Measurements from ENCODE around the gene OR8K1.
A peak's percentile ranks its signal among the peaks of the same experiment; 100 is the strongest.

OR8K1 gene

GRCh38 chr11:56345739-56346138 lies at the start of gene OR8K1:
Gene OR8K1 (plus strand): TSS chr11:56346039. CDS start chr11:56346039, 0 bp downstream.
- DNase-seq, result no peak

GRCh38 chr11:56296898-56297297 lies 48.9 kb upstream of the OR8K1 start:
- DNase-seq, result peak; percentile 34

GRCh38 chr11:56307836-56308235 lies 38.0 kb upstream of the OR8K1 start:
- DNase-seq, result no peak

- DNase-seq, result no peak
Observed at GRCh38 chr11:56314844-56315243, 31.0 kb upstream of the OR8K1 start, which contains the start of gene OR8K3. Gene OR8K3 (plus strand): TSS chr11:56315144. CDS start chr11:56318307, 3,163 bp downstream.

- no peak for DNase-seq
Observed at GRCh38 chr11:56331861-56332491, 13.9 kb upstream of the OR8K1 start.

- no peak for DNase-seq
Observed at GRCh38 chr11:56333156-56333555, 12.7 kb upstream of the OR8K1 start.

GRCh38 chr11:56340289-56340688 lies 5.5 kb upstream of the OR8K1 start:
- DNase-seq, result no peak

GRCh38 chr11:56353991-56354390 lies 8.2 kb downstream of the OR8K1 start, which contains the start of gene OR8J1:
Gene OR8J1 (plus strand): TSS chr11:56354291. CDS start chr11:56360247, 5,956 bp downstream.
- no peak for DNase-seq

- no peak for DNase-seq
Observed at GRCh38 chr11:56375324-56375723, 29.5 kb downstream of the OR8K1 start, which contains the start of gene OR8U1. Gene OR8U1 (plus strand): TSS chr11:56375624. CDS start chr11:56375624, 0 bp downstream.

GRCh38 chr11:56380120-56380519 lies 34.3 kb downstream of the OR8K1 start:
- DNase-seq, result no peak

GRCh38 chr11:56394381-56394780 lies 48.5 kb downstream of the OR8K1 start:
- DNase-seq, result no peak

- DNase-seq, result no peak
Observed at GRCh38 chr11:56396047-56396446, 50.2 kb downstream of the OR8K1 start.

Measured in NCI-H748 treated with DMSO at 0.1 percent for 48 hours (cell line).